K562 (cell line): ENCODE results near the gene ZNF800. TPM values are rescaled to one million over a fixed set of nuclear protein-coding genes. Genes with fewer than 3 reads are reported as not detected.
A peak's percentile ranks its signal among the peaks of the same experiment; 100 is the strongest.

Source experiments
- BRD9 ChIP-seq: fragments of 450-650 bp; IDR thresholded peaks from 2 replicates; pipeline ENCODE4 v1.6.1; 2018; ENCODE audit warnings: low read depth; ENCODE audit not compliant: partially characterized antibody
- CBX3 ChIP-seq, 2 experiments: IDR thresholded peaks; 1 replicate in 1 of 2; 2 replicates in 1 of 2; pipeline ENCODE4 v1.6.1; 2012; ENCODE audit warnings: inconsistent platforms in 2 of 2, low read length in 2 of 2, borderline replicate concordance in 1 of 2, control low read depth in 1 of 2
- CREB1 ChIP-seq, 2 experiments: sonication (generic) in 1 of 2; formaldehyde crosslinking in 1 of 2; IDR thresholded peaks; 2 replicates each; pipeline versions ENCODE4 v1.6.1 to v1.8.0; 2012 to 2022; ENCODE audit warnings: inconsistent platforms in 1 of 2, mild to moderate bottlenecking in 1 of 2, missing genetic modification reagents in 1 of 2, moderate library complexity in 1 of 2
- DDX20 ChIP-seq: fragments of 450-650 bp; IDR thresholded peaks from 2 replicates; pipeline ENCODE4 v1.6.1; 2016; ENCODE audit warnings: missing genetic modification characterization, low read depth, mild to moderate bottlenecking, missing compliant biosample characterization, moderate library complexity
- DPF2 ChIP-seq: fragments of 450-650 bp; IDR thresholded peaks from 2 replicates; pipeline ENCODE4 v1.6.1; 2016
- E2F3 ChIP-seq: fragments of 250-450 bp; sonication (Bioruptor Pico); IDR thresholded peaks from 2 replicates; pipeline ENCODE4 v1.4.0; 2020; ENCODE audit warnings: mild to moderate bottlenecking
- ETV1 ChIP-seq: fragments of 450-650 bp; conservative IDR thresholded peaks from 2 replicates; pipeline ENCODE4 v1.6.1; 2016; ENCODE audit warnings: missing genetic modification characterization, control low read depth, low read depth, missing compliant biosample characterization
- PHF21A ChIP-seq: fragments of 450-650 bp; IDR thresholded peaks from 2 replicates; pipeline ENCODE4 v1.6.1; 2017; ENCODE audit warnings: low read depth, borderline replicate concordance
- RAD51 ChIP-seq: fragments of 450-650 bp; IDR thresholded peaks from 2 replicates; pipeline ENCODE4 v1.7.1; 2016; ENCODE audit warnings: low read depth, mild to moderate bottlenecking, borderline replicate concordance
- SRF ChIP-seq, 2 experiments: fragments of 250-450, 450-650 bp in 1 of 2; sonication (Bioruptor Pico) in 1 of 2; sonication (generic) in 1 of 2; formaldehyde crosslinking; IDR thresholded peaks; 2 replicates each; pipeline versions ENCODE4 v1.5.0 to v1.5.1; 2020 to 2022; ENCODE audit warnings: mild to moderate bottlenecking in 1 of 2, missing genetic modification reagents in 1 of 2
- STAG1 ChIP-seq: sonication (generic); formaldehyde crosslinking; IDR thresholded peaks from 2 replicates; pipeline ENCODE4 v1.5.0; 2020; ENCODE audit warnings: missing genetic modification reagents, borderline replicate concordance
- STAT6 ChIP-seq: sonication (generic); formaldehyde crosslinking; IDR thresholded peaks from 2 replicates; pipeline ENCODE4 v1.8.1; 2023; ENCODE audit warnings: mild to moderate bottlenecking, missing genetic modification reagents
- TEAD1 ChIP-seq, 2 experiments: fragments of 450-650 bp in 1 of 2; sonication (generic) in 1 of 2; formaldehyde crosslinking; IDR thresholded peaks; 2 replicates each; pipeline versions ENCODE4 v1.4.0 to v1.8.0; 2020 to 2022; ENCODE audit warnings: mild to moderate bottlenecking in 2 of 2, missing genetic modification reagents in 1 of 2
- TEAD4 ChIP-seq, 2 experiments: sonication (generic) in 1 of 2; formaldehyde crosslinking in 1 of 2; IDR thresholded peaks; 2 replicates each; pipeline versions ENCODE4 v1.6.1 to v1.8.0; 2012 to 2022; ENCODE audit warnings: borderline replicate concordance in 1 of 2, inconsistent platforms in 1 of 2, low read length in 1 of 2, mild to moderate bottlenecking in 1 of 2, missing genetic modification reagents in 1 of 2
- THAP12 ChIP-seq: fragments of 250-450 bp; sonication (Bioruptor Pico); IDR thresholded peaks from 2 replicates; pipeline ENCODE4 v1.9.0; 2021; ENCODE audit warnings: mild to moderate bottlenecking, inconsistent platforms
- TSC22D4 ChIP-seq: fragments of 450-650 bp; IDR thresholded peaks from 2 replicates; pipeline ENCODE4 v1.6.1; 2016; ENCODE audit warnings: missing genetic modification characterization, missing biosample characterization, control low read depth
- ZNF133 ChIP-seq: fragments of 250-450 bp; sonication (Bioruptor Pico); IDR thresholded peaks from 2 replicates; pipeline ENCODE4 v1.4.0; 2020; ENCODE audit warnings: mild to moderate bottlenecking
- ZNF197 ChIP-seq: fragments of 200-800 bp; sonication (Bioruptor generic); IDR thresholded peaks from 2 replicates; pipeline ENCODE4 v1.6.1; 2016; ENCODE audit warnings: low read depth, missing genetic modification characterization, missing compliant biosample characterization
- polyA plus RNA-seq, 8 experiments: library from polyadenylated mRNA; depleted of rRNA in 4 of 8; stranded (reverse) in 5 of 8; unstranded in 3 of 8; fragments of >200 nt; fragmentation: Nextera tagmentation in 2 of 8; fragmentation: Illumina TruSeq in 1 of 8; extraction: Ambion mirVana in 2 of 8; extraction: Trizol in 1 of 8; gene quantifications; 2 replicates each; pipeline versions ENCODE4 v1.2.1 to v1.2.3, GENCODE V29; 2011 to 2014; ENCODE audit warnings: inconsistent platforms in 1 of 8, missing spikeins in 1 of 8
- total RNA-seq, 7 experiments: library from RNA; depleted of rRNA in 6 of 7; stranded (reverse); fragments of >200 nt in 6 of 7; fragmentation: Illumina TruSeq in 2 of 7; extraction: Trizol in 2 of 7; gene quantifications; 2 replicates each; pipeline versions ENCODE4 v1.2.1 to v1.2.3, GENCODE V29; 2011 to 2021; ENCODE audit warnings: low replicate concordance in 1 of 7
- TF ChIP-seq, protein P1 (sequence below), 2 experiments: fragments of 450-650 bp in 1 of 2; IDR thresholded peaks; 2 replicates each; pipeline ENCODE4 v1.6.1; 2011 to 2017; ENCODE audit warnings: low read depth in 2 of 2, antibody characterized with exemption in 1 of 2, borderline replicate concordance in 1 of 2, low read length in 1 of 2, mild to moderate bottlenecking in 1 of 2, mixed read lengths in 1 of 2; ENCODE audit not compliant: control insufficient read depth in 1 of 2

The ZNF800 gene
- total and polyA plus RNA-seq, 9 of the 15 experiments (the other 6 are each of a cell fraction or from before 2014, with no cell fraction given) = 7.5 to 58.3 (median 33.4) TPM

GRCh38 chr7:127347567-127348246 is 44.8 kb downstream of the ZNF800 start (continued):
- TF ChIP-seq ETV1 (tag) = no peak
- no peak for TF ChIP-seq CBX3 (IDR thresholded peaks at IDR 0.05; ENCODE audit: borderline replicate concordance in 1 of 2, low read length in 2 of 2)
- TF ChIP-seq BRD9 = no peak
- no peak for TF ChIP-seq SRF (CRISPR knock-in tag; IDR thresholded peaks at IDR 0.05)
- no peak for TF ChIP-seq RAD51
- TF ChIP-seq THAP12 = no peak
- no peak for TF ChIP-seq DPF2
- no peak for TF ChIP-seq TSC22D4 (tag)
- peak; percentile 56; the same call in 1 of the 2 replicates for TF ChIP-seq ZNF197 (CRISPR knock-in tag)
- TF ChIP-seq, protein P1, sequence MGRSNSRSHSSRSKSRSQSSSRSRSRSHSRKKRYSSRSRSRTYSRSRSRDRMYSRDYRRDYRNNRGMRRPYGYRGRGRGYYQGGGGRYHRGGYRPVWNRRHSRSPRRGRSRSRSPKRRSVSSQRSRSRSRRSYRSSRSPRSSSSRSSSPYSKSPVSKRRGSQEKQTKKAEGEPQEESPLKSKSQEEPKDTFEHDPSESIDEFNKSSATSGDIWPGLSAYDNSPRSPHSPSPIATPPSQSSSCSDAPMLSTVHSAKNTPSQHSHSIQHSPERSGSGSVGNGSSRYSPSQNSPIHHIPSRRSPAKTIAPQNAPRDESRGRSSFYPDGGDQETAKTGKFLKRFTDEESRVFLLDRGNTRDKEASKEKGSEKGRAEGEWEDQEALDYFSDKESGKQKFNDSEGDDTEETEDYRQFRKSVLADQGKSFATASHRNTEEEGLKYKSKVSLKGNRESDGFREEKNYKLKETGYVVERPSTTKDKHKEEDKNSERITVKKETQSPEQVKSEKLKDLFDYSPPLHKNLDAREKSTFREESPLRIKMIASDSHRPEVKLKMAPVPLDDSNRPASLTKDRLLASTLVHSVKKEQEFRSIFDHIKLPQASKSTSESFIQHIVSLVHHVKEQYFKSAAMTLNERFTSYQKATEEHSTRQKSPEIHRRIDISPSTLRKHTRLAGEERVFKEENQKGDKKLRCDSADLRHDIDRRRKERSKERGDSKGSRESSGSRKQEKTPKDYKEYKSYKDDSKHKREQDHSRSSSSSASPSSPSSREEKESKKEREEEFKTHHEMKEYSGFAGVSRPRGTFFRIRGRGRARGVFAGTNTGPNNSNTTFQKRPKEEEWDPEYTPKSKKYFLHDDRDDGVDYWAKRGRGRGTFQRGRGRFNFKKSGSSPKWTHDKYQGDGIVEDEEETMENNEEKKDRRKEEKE (IDR thresholded peaks at IDR 0.05; ENCODE audit: borderline replicate concordance in 1 of 2, control insufficient read depth in 1 of 2, low read depth in 2 of 2, low read length in 1 of 2) = no peak
- no peak for TF ChIP-seq STAG1 (CRISPR knock-in tag)
- TF ChIP-seq TEAD4 (IDR thresholded peaks at IDR 0.05; ENCODE audit: low read length) = no peak
- no peak for TF ChIP-seq TEAD4 (CRISPR knock-in tag; IDR thresholded peaks at IDR 0.05; ENCODE audit: borderline replicate concordance)
- TF ChIP-seq TEAD1 (CRISPR knock-in tag; IDR thresholded peaks at IDR 0.05) = no peak
- TF ChIP-seq PHF21A = no peak
- no peak for TF ChIP-seq CREB1 (IDR thresholded peaks at IDR 0.05)
- TF ChIP-seq CREB1 (CRISPR knock-in tag; IDR thresholded peaks at IDR 0.05) = no peak
- no peak for TF ChIP-seq DDX20 (tag)
- no peak for TF ChIP-seq ZNF133
- TF ChIP-seq E2F3 (CRISPR knock-in tag) = no peak
- TF ChIP-seq STAT6 (CRISPR knock-in tag) = no peak
